HG03066 (cell line): ENCODE measurements around the gene RAB5B.

Experiments used
- ATAC-seq: cut with Tn5 transposase; IDR thresholded peaks from one replicate; pipeline ENCODE4 v1.9.1; 2021; ENCODE audit warnings: low read depth; ENCODE audit not compliant: unreplicated experiment

RAB5B gene

DNA sequence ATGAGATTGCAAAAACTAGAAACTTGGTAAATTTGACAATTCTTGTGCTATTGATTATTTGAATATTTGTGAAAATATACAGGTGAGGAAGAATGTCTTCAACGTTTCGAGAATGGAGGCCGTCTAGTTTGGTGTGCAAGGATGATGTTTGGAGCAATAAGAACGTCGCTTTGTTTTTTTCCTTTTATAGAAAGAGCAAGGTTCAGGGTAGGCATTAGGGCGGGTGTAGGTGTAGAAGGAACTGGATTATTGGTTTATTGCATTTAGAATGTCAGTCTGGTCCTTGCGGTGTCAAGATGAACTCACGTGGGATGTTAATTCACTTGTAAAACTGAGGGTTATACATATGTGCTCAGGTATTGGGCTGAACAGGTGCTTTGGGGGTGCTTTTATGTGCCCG, 69.0 kb downstream of the RAB5B start:
- ATAC-seq: no peak
